HepG2 (cell line): ENCODE data around the gene CIDEA. TPM values are rescaled to one million over a fixed set of nuclear protein-coding genes. Genes with fewer than 3 reads are reported as not detected.

Experiments
- ATAC-seq: fragments of 200-7000 bp; cut with Tn5 transposase; 3 replicates; pipeline ENCODE4 v1.9.1; 2020; ENCODE audit warnings: mild to moderate bottlenecking, moderate library complexity
- BruUV-seq: library from RNA; stranded (reverse); fragments of 400-500 nt; replicated peaks from 2 replicates; lab custom pipeline; 2021; lab: Mats Ljungman, UMichigan
- CTCF ChIA-PET: fragments of 300-600 bp; formaldehyde crosslinking; extraction: SDS; loops from one replicate; lab custom pipeline; 2021; ENCODE audit warnings: low total read pairs, inconsistent platforms, low intra/inter-chr PET ratio; lab: Yijun Ruan, JAX
- POLR2A ChIA-PET: fragments of 350-600 bp; sonication (Branson Sonifier 250); formaldehyde crosslinking; loops from one replicate; lab custom pipeline; 2020; ENCODE audit warnings: antibody characterized with exemption, inconsistent platforms; lab: Yijun Ruan, JAX
- DNase-seq: peaks from one replicate; pipeline ENCODE4 v3.0.0-alpha.2; 2015; ENCODE audit warnings: low spot score
- FAIRE-seq: peaks from 3 replicates; lab custom pipeline; 2011; peaks lifted over from hg19 to GRCh38; lab: Jason Lieb, UNC
- H2AFZ ChIP-seq: one replicate; pipeline ENCODE4 v1.6.1; 2011; ENCODE audit warnings: low read length, inconsistent platforms
- H3K27ac ChIP-seq: fragments of 300-600 bp; 3 replicates; pipeline ENCODE4 v1.8.0; 2011; ENCODE audit warnings: mixed run types, mild to moderate bottlenecking, mixed read lengths, low read length, inconsistent platforms; ENCODE audit not compliant: insufficient read depth; ENCODE audit errors: extremely low read length
- H3K27me3 ChIP-seq, 2 experiments: fragments of 200-600 bp in 1 of 2; 2 replicates in 1 of 2; 3 replicates in 1 of 2; pipeline versions ENCODE4 v1.6.0 to v1.8.0; 2011; ENCODE audit warnings: low read length in 2 of 2, mild to moderate bottlenecking in 2 of 2, moderate library complexity in 2 of 2, inconsistent platforms in 1 of 2; ENCODE audit not compliant: insufficient read depth in 2 of 2, control insufficient read depth in 1 of 2
- H3K36me3 ChIP-seq, 2 experiments: fragments of 200-600 bp in 1 of 2; replicated peaks in 1 of 2; 2 replicates in 1 of 2; 3 replicates in 1 of 2; pipeline versions ENCODE4 v1.5.1 to v1.8.0; 2011; ENCODE audit warnings: low read length in 2 of 2, inconsistent platforms in 1 of 2; ENCODE audit not compliant: insufficient read depth in 2 of 2, control insufficient read depth in 1 of 2
- H3K4me1 ChIP-seq: 2 replicates; pipeline ENCODE4 v1.5.1; 2012; ENCODE audit warnings: low read length, inconsistent platforms; ENCODE audit not compliant: insufficient read depth
- H3K4me2 ChIP-seq: 2 replicates; pipeline ENCODE4 v1.6.0; 2011; ENCODE audit warnings: low read depth, low read length, inconsistent platforms
- H3K4me3 ChIP-seq, 3 experiments: fragments of 200-600 bp in 1 of 3; sonication (generic), shearing (Covaris generic) in 1 of 3; replicated peaks in 1 of 3; 2 replicates each; pipeline ENCODE4 v1.5.1; 2011 to 2016; ENCODE audit warnings: low read length in 3 of 3, inconsistent platforms in 2 of 3, low read depth in 2 of 3, mild to moderate bottlenecking in 2 of 3, control low read depth in 1 of 3, mixed read lengths in 1 of 3; ENCODE audit not compliant: insufficient read depth in 1 of 3
- H3K79me2 ChIP-seq: one replicate; pipeline ENCODE4 v1.6.1; 2011; ENCODE audit warnings: low read length, inconsistent platforms; ENCODE audit not compliant: insufficient read depth
- H3K9ac ChIP-seq: 2 replicates; pipeline ENCODE4 v1.6.0; 2011; ENCODE audit warnings: mild to moderate bottlenecking, low read depth, low read length, inconsistent platforms; ENCODE audit not compliant: insufficient read depth
- H3K9me3 ChIP-seq: 2 replicates; pipeline ENCODE4 v1.5.1; 2012; ENCODE audit warnings: mild to moderate bottlenecking, low read length
- H4K20me1 ChIP-seq: 2 replicates; pipeline ENCODE4 v1.6.0; 2011; ENCODE audit warnings: inconsistent platforms, mild to moderate bottlenecking, low read length, moderate library complexity; ENCODE audit not compliant: insufficient read depth
- BATF2 ChIP-seq: sonication (generic); formaldehyde crosslinking; IDR thresholded peaks from 2 replicates; pipeline ENCODE4 v1.8.0; 2022; ENCODE audit warnings: mild to moderate bottlenecking, missing genetic modification reagents, moderate library complexity
- IRX3 ChIP-seq: sonication (generic); formaldehyde crosslinking; IDR thresholded peaks from 2 replicates; pipeline ENCODE4 v1.8.1; 2023; ENCODE audit warnings: mild to moderate bottlenecking, low read depth, missing genetic modification reagents, borderline replicate concordance
- NFKB2 ChIP-seq: sonication (generic); formaldehyde crosslinking; IDR thresholded peaks from 2 replicates; pipeline ENCODE4 v1.4.0; 2020; ENCODE audit warnings: missing genetic modification reagents, borderline replicate concordance
- POLR2AphosphoS2 ChIP-seq: IDR thresholded peaks from 2 replicates; pipeline ENCODE4 v1.6.1; 2011; ENCODE audit warnings: low read depth, low read length, improper control_type of control experiment
- ZNF891 ChIP-seq: sonication (generic); formaldehyde crosslinking; IDR thresholded peaks from 2 replicates; pipeline ENCODE4 v1.5.0; 2020; ENCODE audit warnings: mild to moderate bottlenecking, missing genetic modification reagents
- WGBS: methylation state at CpG from one replicate; pipeline ENCODE4 v1.1.6; 2017; ENCODE audit warnings: low lambda C conversion rate; 5-methylcytosine and 5-hydroxymethylcytosine counted together
- in situ Hi-C: cut with HindIII; loops from 2 replicates; pipeline ENCODE4 v1.10.0; 2017; ENCODE audit warnings: low pct_unique_long_range_greater_than_20kb; ENCODE audit not compliant: extremely low pct_ligation_motif_present
- intact Hi-C: fragments of 100-400 bp; cut with micrococcal nuclease; formaldehyde crosslinking; loops from one replicate; pipeline ENCODE4 v1.10.0; 2022; ENCODE audit not compliant: unreplicated experiment
- polyA plus RNA-seq, 8 experiments: library from polyadenylated mRNA; depleted of rRNA in 3 of 8; stranded (reverse) in 7 of 8; unstranded in 1 of 8; fragments of >200 nt; fragmentation: Illumina TruSeq in 4 of 8; extraction: Trizol in 4 of 8; gene quantifications; 2 replicates each; pipeline versions ENCODE4 v1.2.1 to v1.2.3, GENCODE V29; 2011 to 2016; ENCODE audit warnings: low read depth in 4 of 8, missing spikeins in 1 of 8, mixed read lengths in 1 of 8; ENCODE audit not compliant: insufficient read depth in 1 of 8
- total RNA-seq, 5 experiments: library from RNA; depleted of rRNA; stranded (reverse); fragments of >200 nt; fragmentation: Illumina TruSeq; extraction: Trizol; gene quantifications; 2 replicates each; pipeline ENCODE4 v1.2.3, GENCODE V29; 2016; ENCODE audit warnings: low read depth in 1 of 5

The CIDEA gene
- total and polyA plus RNA-seq, 2 of the 13 experiments (the other 11 are each of a cell fraction or from before 2014, with no cell fraction given) = not detected

GRCh38 chr18:12257996-12258718 lies 4.0 kb downstream of the CIDEA start:
- Histone ChIP-seq H3K4me2 (no peak overlapping the region), H3K4me3 (no peak overlapping the region), H3K27me3 (peaks cover 5 to 74% of the 10 kb centered on the region in 2 experiments), H3K4me1 (no peaks in the 10 kb centered on the region), H3K9ac (no peak overlapping the region), H3K79me2 (no peaks in the 10 kb centered on the region), H3K27ac (no peak overlapping the region), H3K9me3 (no peaks in the 10 kb centered on the region)
- no peak for ATAC-seq
- POLR2A ChIA-PET = no interaction called here
- FAIRE-seq = no peak
- in situ Hi-C loops (no loop called here), intact Hi-C loops (no loop called here)
- no peak for DNase-seq
- WGBS = 75% methylated on average over 16 of the region's 21 CpGs
- CTCF ChIA-PET = no interaction called here
- TF ChIP-seq NFKB2 (CRISPR knock-in tag) (no peak), POLR2AphosphoS2 (no peak), ZNF891 (no peak), IRX3 (CRISPR knock-in tag) (no peak), BATF2 (CRISPR knock-in tag) (no peak)
- TF ChIP-seq, all 625 proteins: peak for 0
- H4K20me1 ChIP-seq = no peaks in the 10 kb centered on the region
- no peaks in the 10 kb centered on the region for H3K36me3 ChIP-seq
- BruUV-seq = no TSS peak
- H2AFZ ChIP-seq = no peak overlapping the region
